BLaER1 (cell line): ENCODE results near the gene CEP70.
"Not testable (repeated sequence)": the region's sequence is repeated elsewhere in the genome, so short reads cannot be mapped to it uniquely, and the experiment has no call there.

ENCODE experiments used
- H3K27ac ChIP-seq: shearing (Covaris generic); formaldehyde crosslinking; 2 replicates; pipeline ENCODE4 v1.8.1; 2022
- H3K27me3 ChIP-seq: shearing (Covaris generic); formaldehyde crosslinking; 2 replicates; pipeline ENCODE4 v1.8.1; 2022
- H3K36me3 ChIP-seq: shearing (Covaris generic); formaldehyde crosslinking; 2 replicates; pipeline ENCODE4 v1.8.1; 2022
- H3K4me1 ChIP-seq: shearing (Covaris generic); formaldehyde crosslinking; 2 replicates; pipeline ENCODE4 v1.8.1; 2022
- H3K4me2 ChIP-seq: shearing (Covaris generic); formaldehyde crosslinking; 2 replicates; pipeline ENCODE4 v1.8.1; 2022
- H3K4me3 ChIP-seq: shearing (Covaris generic); formaldehyde crosslinking; 2 replicates; pipeline ENCODE4 v1.8.1; 2022
- H3K9ac ChIP-seq: shearing (Covaris generic); formaldehyde crosslinking; 2 replicates; pipeline ENCODE4 v1.8.1; 2022
- H3K9me3 ChIP-seq: shearing (Covaris generic); formaldehyde crosslinking; 2 replicates; pipeline ENCODE4 v1.8.1; 2022
- H4K20me1 ChIP-seq: shearing (Covaris generic); formaldehyde crosslinking; 2 replicates; pipeline ENCODE4 v1.8.1; 2022
- Cebpa-rat ChIP-seq: shearing (Covaris generic); IDR thresholded peaks from 2 replicates; pipeline ENCODE4 v1.8.1; 2022

The CEP70 gene

DNA sequence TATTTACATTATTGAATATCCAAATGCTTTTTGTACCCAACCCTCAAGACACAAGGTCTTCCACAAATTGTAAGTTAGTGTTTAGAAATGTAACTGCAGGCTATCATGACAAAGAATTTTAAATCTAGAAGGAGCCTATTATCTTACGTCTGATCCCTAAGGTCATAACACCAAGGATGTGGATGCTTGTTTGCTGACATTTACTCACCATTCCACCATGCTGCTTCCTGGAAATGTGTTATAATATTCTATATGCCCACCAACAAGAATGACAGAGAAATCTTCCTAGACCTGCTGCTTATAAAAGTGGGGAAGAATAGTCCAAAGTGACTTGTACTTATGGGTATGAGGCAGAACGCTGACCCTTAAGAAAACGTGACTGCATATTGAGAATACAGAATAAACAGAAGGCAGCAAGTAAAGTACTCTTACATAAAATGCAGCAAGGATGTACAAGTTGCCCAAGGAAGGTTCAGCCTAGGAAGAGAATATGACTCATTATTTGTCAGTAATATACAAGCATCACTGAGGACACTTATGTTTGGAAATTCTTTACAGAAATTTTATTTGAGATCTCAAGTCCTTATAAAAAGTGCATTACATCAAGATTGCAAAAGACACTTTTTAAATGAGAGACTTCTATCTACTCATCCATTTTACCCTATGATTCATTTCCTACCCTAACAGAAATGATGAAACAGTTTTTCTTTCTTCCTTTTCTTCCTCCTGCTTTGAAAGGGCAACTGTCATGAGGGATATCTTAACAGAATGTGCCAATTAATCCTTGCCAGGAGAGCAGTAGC is 100.1 kb downstream of the CEP70 start:
- Histone ChIP-seq H3K4me3 (no peak overlapping the region), H3K9me3 (0 out of 2 replicates have a peak, but pooled peaks cover 6% of the 10 kb centered on the region), H3K4me1 (no peaks in the 10 kb centered on the region), H4K20me1 (no peaks in the 10 kb centered on the region), H3K27me3 (no peaks in the 10 kb centered on the region), H3K27ac (no peak overlapping the region), H3K9ac (no peak overlapping the region), H3K36me3 (peaks cover 23% of the 10 kb centered on the region), H3K4me2 (no peak overlapping the region)
- TF ChIP-seq Cebpa-rat, result no peak

DNA sequence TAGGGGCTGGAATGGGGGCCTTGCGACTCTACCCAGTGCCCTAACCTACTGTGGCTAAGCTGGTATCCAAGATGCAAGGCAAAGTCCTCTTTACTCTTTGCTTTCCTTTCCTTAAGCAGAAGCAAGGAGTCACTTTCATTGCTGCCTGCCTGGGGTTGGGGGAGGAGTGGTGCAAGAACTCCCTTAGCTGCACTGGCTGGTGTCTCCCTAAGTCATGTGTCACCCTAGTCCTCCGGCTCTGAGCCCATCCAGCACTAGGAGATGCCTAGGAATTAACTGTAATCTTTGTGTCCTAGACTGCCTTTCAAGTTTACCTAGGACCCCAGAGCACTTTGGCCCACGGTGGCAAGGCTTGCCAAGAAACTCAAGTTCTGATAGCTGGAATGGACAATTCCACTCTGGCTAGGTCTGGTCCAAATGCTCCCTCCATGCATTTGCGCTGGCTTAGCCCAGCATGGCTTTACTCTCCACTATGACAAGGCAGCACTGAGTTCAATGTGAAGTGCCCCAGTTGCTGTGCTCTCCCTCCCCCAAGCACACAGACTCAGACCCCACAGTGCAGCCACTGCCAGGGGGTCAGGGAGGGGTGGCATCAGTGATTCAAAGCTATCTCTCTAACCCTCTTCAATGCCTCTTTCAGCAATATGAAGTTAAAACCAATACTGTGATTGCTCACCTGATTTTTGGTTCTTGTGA is 100.9 kb downstream of the CEP70 start:
- no peaks in the 10 kb centered on the region for H4K20me1 ChIP-seq
- no peak overlapping the region for H3K27ac ChIP-seq
- H3K9ac ChIP-seq, result no peak overlapping the region
- no peak overlapping the region for H3K4me2 ChIP-seq
- no peaks in the 10 kb centered on the region for H3K4me1 ChIP-seq
- no peak for TF ChIP-seq Cebpa-rat
- H3K27me3 ChIP-seq, result no peaks in the 10 kb centered on the region
- H3K4me3 ChIP-seq, result no peak overlapping the region
- peaks cover 13% of the 10 kb centered on the region for H3K9me3 ChIP-seq
- H3K36me3 ChIP-seq, result peaks cover 23% of the 10 kb centered on the region

DNA sequence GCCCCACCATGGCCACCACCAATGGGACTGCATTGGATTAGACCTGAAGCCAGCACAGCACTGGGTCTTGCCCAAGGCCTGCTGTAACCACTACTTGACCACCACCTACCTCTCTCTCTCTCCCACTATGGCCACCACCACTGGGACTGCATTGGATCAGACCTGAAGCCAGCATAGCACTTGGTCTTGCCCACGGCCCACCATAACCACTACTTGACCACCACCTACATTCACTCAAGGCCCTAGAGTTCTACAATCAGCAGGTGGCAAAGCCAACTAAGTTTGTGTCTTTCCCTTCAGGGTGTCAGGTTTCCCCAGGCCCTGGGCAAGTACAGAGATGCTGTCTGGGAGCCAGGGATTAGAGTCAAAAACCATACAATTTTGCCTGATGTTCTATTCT is 102.1 kb downstream of the CEP70 start:
- Histone ChIP-seq H3K4me3 (no peak overlapping the region), H3K4me2 (no peak overlapping the region), H3K4me1 (no peaks in the 10 kb centered on the region)

DNA sequence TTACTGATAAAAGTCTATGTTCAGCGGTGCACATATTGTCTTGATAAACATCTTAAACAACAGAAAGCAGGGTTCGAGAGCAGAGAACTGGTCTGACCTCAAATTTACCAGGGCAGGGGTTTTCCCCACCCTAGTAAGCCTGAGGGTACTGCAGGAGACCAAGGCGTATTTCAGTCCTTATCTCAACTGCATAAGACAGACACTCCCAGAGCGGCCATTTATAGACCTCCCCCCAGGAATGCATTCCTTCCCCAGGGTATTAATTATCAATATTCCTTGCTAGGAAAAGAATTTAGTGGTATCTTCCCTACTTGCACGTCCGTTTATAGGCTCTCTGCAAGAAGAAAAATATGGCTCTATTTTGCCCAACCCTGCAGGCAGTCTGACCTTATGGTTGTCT is 107.5 kb downstream of the CEP70 start:
- H3K27me3 ChIP-seq, H3K9ac ChIP-seq, H4K20me1 ChIP-seq, H3K27ac ChIP-seq, H3K36me3 ChIP-seq, H3K4me3 ChIP-seq, H3K4me2 ChIP-seq, H3K4me1 ChIP-seq: not testable (repeated sequence)
- H3K9me3 ChIP-seq, result peaks cover 50% of the 10 kb centered on the region

More for the DNA sequence above, 102.1 kb downstream of the CEP70 start:
- Histone ChIP-seq H3K27me3 (no peaks in the 10 kb centered on the region), H3K36me3 (peaks cover 23% of the 10 kb centered on the region), H3K9me3 (peaks cover 25% of the 10 kb centered on the region), H3K9ac (no peak overlapping the region), H3K27ac (no peak overlapping the region), H4K20me1 (no peaks in the 10 kb centered on the region)
- TF ChIP-seq Cebpa-rat, result no peak

DNA sequence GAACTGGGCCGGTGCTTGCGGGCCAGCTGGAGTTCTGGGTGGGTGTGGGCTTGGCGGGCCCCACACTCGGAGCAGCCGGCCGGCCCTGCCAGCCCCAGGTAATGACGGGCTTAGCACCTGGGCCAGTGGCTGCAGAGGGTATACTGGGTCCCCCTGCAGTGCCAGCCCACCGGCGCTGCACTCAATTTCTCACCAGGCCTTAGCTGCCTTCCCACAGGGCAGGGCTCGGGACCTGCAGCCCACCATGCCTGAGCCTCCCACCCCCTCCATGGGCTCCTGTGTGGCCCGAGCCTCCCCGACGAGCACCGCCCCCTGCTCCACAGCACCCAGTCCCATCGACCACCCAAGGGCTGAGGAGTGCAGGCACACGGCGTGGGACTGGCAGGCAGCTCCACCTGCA is 109.4 kb downstream of the CEP70 start:
- H3K36me3 ChIP-seq, H3K4me2 ChIP-seq, H3K9ac ChIP-seq, H4K20me1 ChIP-seq, H3K4me3 ChIP-seq, H3K27ac ChIP-seq, H3K4me1 ChIP-seq, H3K27me3 ChIP-seq: not testable (repeated sequence)
- peaks cover 50% of the 10 kb centered on the region for H3K9me3 ChIP-seq

DNA sequence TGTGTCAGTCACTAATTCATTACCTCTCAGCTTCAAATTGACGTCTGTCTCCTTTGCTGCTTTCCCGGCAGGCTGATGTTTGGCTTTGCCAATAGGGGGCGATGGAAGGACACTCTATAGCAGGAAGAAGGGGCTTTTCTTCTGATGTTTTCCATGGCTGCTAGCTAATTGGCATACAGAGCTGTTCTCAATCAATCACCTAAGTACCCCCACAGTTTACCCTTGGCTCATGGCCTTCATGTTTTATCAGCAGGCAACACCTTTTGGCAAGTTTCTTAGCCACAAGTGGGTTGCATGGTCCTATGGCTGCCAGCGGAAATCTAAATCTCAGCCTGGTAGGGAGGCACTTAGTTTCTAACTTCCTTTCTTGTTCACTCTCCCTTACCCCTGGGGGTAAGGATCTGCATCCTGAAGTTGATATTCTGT is 114.6 kb downstream of the CEP70 start:
- TF ChIP-seq Cebpa-rat, result no peak
- H3K27me3 ChIP-seq, result no peaks in the 10 kb centered on the region
- no peak overlapping the region for H3K27ac ChIP-seq
- H3K4me2 ChIP-seq, result no peak overlapping the region
- H4K20me1 ChIP-seq, result no peaks in the 10 kb centered on the region
- peaks cover 2% of the 10 kb centered on the region for H3K9me3 ChIP-seq
- no peak overlapping the region for H3K4me3 ChIP-seq
- H3K36me3 ChIP-seq, result no peaks in the 10 kb centered on the region
- H3K9ac ChIP-seq, result no peak overlapping the region
- H3K4me1 ChIP-seq, result no peaks in the 10 kb centered on the region

DNA sequence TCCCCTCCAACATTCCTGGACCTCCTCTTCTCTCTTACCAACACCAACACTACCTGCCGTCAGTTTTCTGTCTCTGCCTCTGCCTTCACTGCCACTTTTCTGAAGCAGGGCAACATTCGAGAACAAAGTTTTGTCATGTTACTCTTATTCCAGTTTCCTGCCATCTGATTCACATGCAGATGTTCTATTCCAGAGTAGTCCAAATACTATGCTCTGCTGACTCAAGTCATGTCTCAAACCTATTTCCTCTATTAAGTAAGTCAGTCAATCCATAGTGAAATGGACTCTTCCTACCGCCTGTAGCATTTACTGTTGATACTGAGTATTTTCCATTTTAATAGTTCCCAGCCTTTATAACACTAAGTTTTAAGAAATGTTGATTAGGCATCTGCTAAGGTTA is 116.3 kb downstream of the CEP70 start:
- no peaks in the 10 kb centered on the region for H3K36me3 ChIP-seq
- no peaks in the 10 kb centered on the region for H4K20me1 ChIP-seq
- H3K27me3 ChIP-seq, result no peaks in the 10 kb centered on the region
- no peak overlapping the region for H3K4me3 ChIP-seq
- H3K4me2 ChIP-seq, result no peak overlapping the region
- H3K9ac ChIP-seq, result no peak overlapping the region
- H3K9me3 ChIP-seq, result no peaks in the 10 kb centered on the region
- TF ChIP-seq Cebpa-rat, result no peak
- H3K27ac ChIP-seq, result no peak overlapping the region
- no peaks in the 10 kb centered on the region for H3K4me1 ChIP-seq

DNA sequence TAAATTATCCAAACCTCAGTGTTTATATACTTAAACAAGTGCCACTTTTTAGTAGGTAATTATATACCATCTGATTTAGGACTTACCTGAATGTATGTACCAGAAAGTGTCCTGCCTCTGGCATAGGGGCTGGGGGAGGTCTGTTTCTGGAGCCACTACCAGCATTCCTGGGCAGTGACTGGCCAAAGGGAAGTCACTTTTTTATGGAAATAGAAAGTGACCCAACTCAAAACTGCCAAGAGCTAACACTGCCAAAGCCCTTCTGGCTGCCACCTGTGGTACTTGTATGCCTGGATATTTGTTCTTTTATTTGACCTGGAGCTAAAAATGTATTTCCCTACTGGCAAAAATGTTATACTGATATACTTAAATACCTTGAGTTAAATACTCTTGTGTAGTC is 116.9 kb downstream of the CEP70 start:
- H3K4me1 ChIP-seq, result no peaks in the 10 kb centered on the region
- H3K4me2 ChIP-seq, result no peak overlapping the region
- H3K9ac ChIP-seq, result no peak overlapping the region
- no peaks in the 10 kb centered on the region for H3K9me3 ChIP-seq
- H3K27ac ChIP-seq, result no peak overlapping the region
- H3K27me3 ChIP-seq, result no peaks in the 10 kb centered on the region
- no peaks in the 10 kb centered on the region for H3K36me3 ChIP-seq
- H3K4me3 ChIP-seq, result no peak overlapping the region
- no peaks in the 10 kb centered on the region for H4K20me1 ChIP-seq
- TF ChIP-seq Cebpa-rat, result no peak

DNA sequence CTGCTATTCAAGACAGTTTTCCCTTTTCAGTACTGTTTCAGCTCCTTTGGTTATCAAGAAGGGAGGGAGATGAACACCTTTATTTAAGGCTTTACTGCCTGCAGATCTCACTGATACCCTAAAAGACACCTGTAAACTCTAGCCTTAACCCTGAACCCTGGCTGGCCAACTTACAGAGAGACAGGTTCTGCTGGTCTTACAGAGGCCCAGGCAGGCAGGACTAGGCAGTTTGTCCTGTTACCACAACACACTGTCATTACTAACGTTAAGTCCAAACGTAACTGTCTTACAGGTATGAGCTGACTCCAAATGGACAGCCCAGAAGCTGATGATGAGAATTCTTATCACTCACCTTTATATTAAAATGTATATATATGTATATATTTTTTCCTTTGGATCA is 117.5 kb downstream of the CEP70 start:
- TF ChIP-seq Cebpa-rat, result no peak
- no peak overlapping the region for H3K4me3 ChIP-seq

DNA sequence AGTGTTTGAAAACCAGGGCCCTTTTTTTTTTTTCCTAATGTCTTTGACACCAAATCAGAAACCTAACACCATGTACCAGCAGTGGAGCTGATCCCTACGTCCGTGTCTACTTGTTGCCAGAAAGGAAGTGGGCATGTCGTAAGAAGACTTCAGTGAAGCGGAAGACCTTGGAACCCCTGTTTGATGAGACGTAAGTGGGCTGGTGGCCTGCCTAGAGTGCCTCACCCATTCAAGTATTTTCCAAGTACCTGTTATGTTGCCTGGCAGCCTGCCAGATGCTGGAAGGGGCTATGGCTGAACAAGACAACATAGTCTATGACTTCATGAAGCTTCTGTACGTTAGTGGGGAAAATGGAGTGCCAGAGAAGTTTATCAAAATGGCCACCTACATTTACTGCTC is 119.9 kb downstream of the CEP70 start:
- no peak overlapping the region for H3K4me2 ChIP-seq
- H3K9ac ChIP-seq, result no peak overlapping the region
- H3K4me3 ChIP-seq, result no peak overlapping the region
- H3K27me3 ChIP-seq, result no peaks in the 10 kb centered on the region
- no peaks in the 10 kb centered on the region for H3K9me3 ChIP-seq
- no peak overlapping the region for H3K27ac ChIP-seq
- no peaks in the 10 kb centered on the region for H3K36me3 ChIP-seq
- H3K4me1 ChIP-seq, result no peaks in the 10 kb centered on the region
- H4K20me1 ChIP-seq, result no peaks in the 10 kb centered on the region
- TF ChIP-seq Cebpa-rat, result no peak

More for the DNA sequence above, 117.5 kb downstream of the CEP70 start:
- no peaks in the 10 kb centered on the region for H3K4me1 ChIP-seq
- no peak overlapping the region for H3K9ac ChIP-seq
- H3K36me3 ChIP-seq, result no peaks in the 10 kb centered on the region
- H4K20me1 ChIP-seq, result no peaks in the 10 kb centered on the region
- no peak overlapping the region for H3K27ac ChIP-seq
- no peak overlapping the region for H3K4me2 ChIP-seq
- no peaks in the 10 kb centered on the region for H3K27me3 ChIP-seq
- H3K9me3 ChIP-seq, result no peaks in the 10 kb centered on the region
